HEK293 (cell line): Measurements from ENCODE around the gene FOXJ2.

Experiments
- BCL11A ChIP-seq: fragments of 450-650 bp; formaldehyde crosslinking; IDR thresholded peaks from 2 replicates; pipeline ENCODE4 v1.5.1; 2016; ENCODE audit warnings: low read depth, missing biosample characterization, missing genetic modification characterization
- GLIS2 ChIP-seq: fragments of 450-650 bp; formaldehyde crosslinking; IDR thresholded peaks from 2 replicates; pipeline ENCODE4 v1.5.1; 2016; ENCODE audit warnings: missing biosample characterization, missing genetic modification characterization
- HOXA7 ChIP-seq: sonication (generic); formaldehyde crosslinking; IDR thresholded peaks from 2 replicates; pipeline ENCODE4 v1.8.1; 2022; ENCODE audit warnings: missing genetic modification reagents, borderline replicate concordance
- HOXC10 ChIP-seq: sonication (generic); formaldehyde crosslinking; IDR thresholded peaks from 2 replicates; pipeline ENCODE4 v1.8.1; 2023; ENCODE audit warnings: mild to moderate bottlenecking, missing genetic modification reagents
- KLF16 ChIP-seq: fragments of 450-650 bp; formaldehyde crosslinking; IDR thresholded peaks from 2 replicates; pipeline ENCODE4 v1.5.1; 2017; ENCODE audit warnings: missing biosample characterization, missing genetic modification characterization
- MZF1 ChIP-seq: fragments of 450-650 bp; formaldehyde crosslinking; IDR thresholded peaks from 2 replicates; pipeline ENCODE4 v1.5.1; 2017; ENCODE audit warnings: missing biosample characterization, missing genetic modification characterization, borderline replicate concordance
- OVOL3 ChIP-seq: fragments of 450-650 bp; formaldehyde crosslinking; IDR thresholded peaks from 2 replicates; pipeline ENCODE4 v1.5.1; 2016; ENCODE audit warnings: missing biosample characterization, missing genetic modification characterization
- PRDM1 ChIP-seq: fragments of 450-650 bp; formaldehyde crosslinking; IDR thresholded peaks from 2 replicates; pipeline ENCODE4; 2016; ENCODE audit warnings: missing biosample characterization, missing genetic modification characterization
- SALL2 ChIP-seq: fragments of 450-650 bp; formaldehyde crosslinking; IDR thresholded peaks from 2 replicates; pipeline ENCODE4 v1.5.0; 2017; ENCODE audit warnings: missing biosample characterization, mild to moderate bottlenecking, missing genetic modification characterization, borderline replicate concordance
- ZBTB17 ChIP-seq: fragments of 450-650 bp; formaldehyde crosslinking; IDR thresholded peaks from 2 replicates; pipeline ENCODE4 v1.5.1; 2016; ENCODE audit warnings: missing biosample characterization, missing genetic modification characterization
- ZNF112 ChIP-seq: fragments of 450-650 bp; formaldehyde crosslinking; IDR thresholded peaks from 2 replicates; pipeline ENCODE4 v1.5.0; 2017; ENCODE audit warnings: missing biosample characterization, missing genetic modification characterization
- ZNF121 ChIP-seq: fragments of 450-650 bp; formaldehyde crosslinking; IDR thresholded peaks from 2 replicates; pipeline ENCODE4 v1.5.1; 2016; ENCODE audit warnings: missing biosample characterization, missing genetic modification characterization
- ZNF132 ChIP-seq: fragments of 450-650 bp; formaldehyde crosslinking; IDR thresholded peaks from 2 replicates; pipeline ENCODE4 v1.5.1; 2017; ENCODE audit warnings: missing biosample characterization, missing genetic modification characterization, borderline replicate concordance
- ZNF140 ChIP-seq: fragments of 450-650 bp; formaldehyde crosslinking; IDR thresholded peaks from 2 replicates; pipeline ENCODE4 v1.5.1; 2016; ENCODE audit warnings: missing biosample characterization, missing genetic modification characterization
- ZNF175 ChIP-seq: fragments of 450-650 bp; formaldehyde crosslinking; IDR thresholded peaks from 2 replicates; pipeline ENCODE4 v1.5.1; 2016; ENCODE audit warnings: missing biosample characterization, missing genetic modification characterization
- ZNF280D ChIP-seq: fragments of 450-650 bp; formaldehyde crosslinking; IDR thresholded peaks from 2 replicates; pipeline ENCODE4 v1.5.1; 2016; ENCODE audit warnings: missing biosample characterization, missing genetic modification characterization
- ZNF37A ChIP-seq: fragments of 450-650 bp; IDR thresholded peaks from 2 replicates; pipeline ENCODE4 v1.5.1; 2018; ENCODE audit warnings: missing biosample characterization, missing genetic modification characterization
- ZNF404 ChIP-seq: fragments of 450-650 bp; formaldehyde crosslinking; IDR thresholded peaks from 2 replicates; pipeline ENCODE4 v1.5.1; 2017; ENCODE audit warnings: missing biosample characterization, missing genetic modification characterization
- ZNF580 ChIP-seq: fragments of 450-650 bp; formaldehyde crosslinking; IDR thresholded peaks from 2 replicates; pipeline ENCODE4 v1.5.1; 2016; ENCODE audit warnings: missing biosample characterization, missing genetic modification characterization
- ZNF664 ChIP-seq: fragments of 450-650 bp; formaldehyde crosslinking; IDR thresholded peaks from 2 replicates; pipeline ENCODE4 v1.5.1; 2016; ENCODE audit warnings: missing biosample characterization, missing genetic modification characterization
- ZNF701 ChIP-seq: fragments of 450-650 bp; formaldehyde crosslinking; IDR thresholded peaks from 2 replicates; pipeline ENCODE4 v1.5.1; 2016; ENCODE audit warnings: missing biosample characterization, missing genetic modification characterization
- ZNF76 ChIP-seq: fragments of 450-650 bp; formaldehyde crosslinking; IDR thresholded peaks from 2 replicates; pipeline ENCODE4; 2016; ENCODE audit warnings: low read depth, missing biosample characterization, missing genetic modification characterization, borderline replicate concordance
- ZNF777 ChIP-seq: fragments of 450-650 bp; formaldehyde crosslinking; IDR thresholded peaks from 2 replicates; pipeline ENCODE4 v1.5.1; 2017; ENCODE audit warnings: missing biosample characterization, missing genetic modification characterization, borderline replicate concordance
- ZNF792 ChIP-seq: fragments of 450-650 bp; formaldehyde crosslinking; IDR thresholded peaks from 2 replicates; pipeline ENCODE4 v1.5.1; 2016; ENCODE audit warnings: missing biosample characterization, missing genetic modification characterization
- TF ChIP-seq, protein P1 (sequence below): fragments of 450-650 bp; IDR thresholded peaks from 2 replicates; pipeline ENCODE4 v1.5.1; 2018; ENCODE audit warnings: missing biosample characterization, missing genetic modification characterization
- TF ChIP-seq, protein P2 (sequence below): fragments of 450-650 bp; formaldehyde crosslinking; IDR thresholded peaks from 2 replicates; pipeline ENCODE4 v1.5.1; 2016; ENCODE audit warnings: missing biosample characterization, missing genetic modification characterization, borderline replicate concordance
- TF ChIP-seq, protein P3 (sequence below): fragments of 450-650 bp; formaldehyde crosslinking; IDR thresholded peaks from 2 replicates; pipeline ENCODE4 v1.5.1; 2016; ENCODE audit warnings: missing biosample characterization, missing genetic modification characterization
- TF ChIP-seq, protein P4 (sequence below): fragments of 450-650 bp; formaldehyde crosslinking; IDR thresholded peaks from 2 replicates; pipeline ENCODE4 v1.5.1; 2016; ENCODE audit warnings: missing biosample characterization, missing genetic modification characterization

FOXJ2 gene

GRCh38 chr12:8032242-8033152 is at the start of gene FOXJ2 (continued):
- TF ChIP-seq, protein P1, sequence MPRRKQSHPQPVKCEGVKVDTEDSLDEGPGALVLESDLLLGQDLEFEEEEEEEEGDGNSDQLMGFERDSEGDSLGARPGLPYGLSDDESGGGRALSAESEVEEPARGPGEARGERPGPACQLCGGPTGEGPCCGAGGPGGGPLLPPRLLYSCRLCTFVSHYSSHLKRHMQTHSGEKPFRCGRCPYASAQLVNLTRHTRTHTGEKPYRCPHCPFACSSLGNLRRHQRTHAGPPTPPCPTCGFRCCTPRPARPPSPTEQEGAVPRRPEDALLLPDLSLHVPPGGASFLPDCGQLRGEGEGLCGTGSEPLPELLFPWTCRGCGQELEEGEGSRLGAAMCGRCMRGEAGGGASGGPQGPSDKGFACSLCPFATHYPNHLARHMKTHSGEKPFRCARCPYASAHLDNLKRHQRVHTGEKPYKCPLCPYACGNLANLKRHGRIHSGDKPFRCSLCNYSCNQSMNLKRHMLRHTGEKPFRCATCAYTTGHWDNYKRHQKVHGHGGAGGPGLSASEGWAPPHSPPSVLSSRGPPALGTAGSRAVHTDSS (tag by site-specific recombination) = 0 out of 2 replicates have a peak, but pooled peaks have one; percentile 23
- no peak for TF ChIP-seq ZNF701 (tag by site-specific recombination)
- no peak for TF ChIP-seq ZNF580 (tag by site-specific recombination)
- TF ChIP-seq ZNF777 = 0 out of 2 replicates have a peak, but pooled peaks have one; percentile 63
- no peak for TF ChIP-seq ZNF140 (tag by site-specific recombination)
- no peak for TF ChIP-seq BCL11A
- peak; percentile 49; the same call in 1 of the 2 replicates for TF ChIP-seq KLF16
- TF ChIP-seq, protein P2, sequence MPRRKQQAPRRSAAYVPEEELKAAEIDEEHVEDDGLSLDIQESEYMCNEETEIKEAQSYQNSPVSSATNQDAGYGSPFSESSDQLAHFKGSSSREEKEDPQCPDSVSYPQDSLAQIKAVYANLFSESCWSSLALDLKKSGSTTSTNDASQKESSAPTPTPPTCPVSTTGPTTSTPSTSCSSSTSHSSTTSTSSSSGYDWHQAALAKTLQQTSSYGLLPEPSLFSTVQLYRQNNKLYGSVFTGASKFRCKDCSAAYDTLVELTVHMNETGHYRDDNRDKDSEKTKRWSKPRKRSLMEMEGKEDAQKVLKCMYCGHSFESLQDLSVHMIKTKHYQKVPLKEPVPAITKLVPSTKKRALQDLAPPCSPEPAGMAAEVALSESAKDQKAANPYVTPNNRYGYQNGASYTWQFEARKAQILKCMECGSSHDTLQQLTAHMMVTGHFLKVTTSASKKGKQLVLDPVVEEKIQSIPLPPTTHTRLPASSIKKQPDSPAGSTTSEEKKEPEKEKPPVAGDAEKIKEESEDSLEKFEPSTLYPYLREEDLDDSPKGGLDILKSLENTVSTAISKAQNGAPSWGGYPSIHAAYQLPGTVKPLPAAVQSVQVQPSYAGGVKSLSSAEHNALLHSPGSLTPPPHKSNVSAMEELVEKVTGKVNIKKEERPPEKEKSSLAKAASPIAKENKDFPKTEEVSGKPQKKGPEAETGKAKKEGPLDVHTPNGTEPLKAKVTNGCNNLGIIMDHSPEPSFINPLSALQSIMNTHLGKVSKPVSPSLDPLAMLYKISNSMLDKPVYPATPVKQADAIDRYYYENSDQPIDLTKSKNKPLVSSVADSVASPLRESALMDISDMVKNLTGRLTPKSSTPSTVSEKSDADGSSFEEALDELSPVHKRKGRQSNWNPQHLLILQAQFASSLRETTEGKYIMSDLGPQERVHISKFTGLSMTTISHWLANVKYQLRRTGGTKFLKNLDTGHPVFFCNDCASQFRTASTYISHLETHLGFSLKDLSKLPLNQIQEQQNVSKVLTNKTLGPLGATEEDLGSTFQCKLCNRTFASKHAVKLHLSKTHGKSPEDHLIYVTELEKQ (tag by site-specific recombination) = no peak
- TF ChIP-seq ZNF175 (tag by site-specific recombination) = no peak
- TF ChIP-seq HOXC10 (CRISPR knock-in tag) = no peak
- peak; percentile 81 for TF ChIP-seq GLIS2 (tag by site-specific recombination)
- TF ChIP-seq, protein P3, sequence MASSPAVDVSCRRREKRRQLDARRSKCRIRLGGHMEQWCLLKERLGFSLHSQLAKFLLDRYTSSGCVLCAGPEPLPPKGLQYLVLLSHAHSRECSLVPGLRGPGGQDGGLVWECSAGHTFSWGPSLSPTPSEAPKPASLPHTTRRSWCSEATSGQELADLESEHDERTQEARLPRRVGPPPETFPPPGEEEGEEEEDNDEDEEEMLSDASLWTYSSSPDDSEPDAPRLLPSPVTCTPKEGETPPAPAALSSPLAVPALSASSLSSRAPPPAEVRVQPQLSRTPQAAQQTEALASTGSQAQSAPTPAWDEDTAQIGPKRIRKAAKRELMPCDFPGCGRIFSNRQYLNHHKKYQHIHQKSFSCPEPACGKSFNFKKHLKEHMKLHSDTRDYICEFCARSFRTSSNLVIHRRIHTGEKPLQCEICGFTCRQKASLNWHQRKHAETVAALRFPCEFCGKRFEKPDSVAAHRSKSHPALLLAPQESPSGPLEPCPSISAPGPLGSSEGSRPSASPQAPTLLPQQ = no peak
- TF ChIP-seq MZF1 (tag by site-specific recombination) = no peak
- 0 out of 2 replicates have a peak, but pooled peaks have one; percentile 25 for TF ChIP-seq OVOL3 (tag by site-specific recombination)
- peak; percentile 90 for TF ChIP-seq ZNF121
- TF ChIP-seq ZNF792 (tag by site-specific recombination) = no peak
- TF ChIP-seq ZNF37A (tag by site-specific recombination) = no peak
- TF ChIP-seq ZNF404 (tag by site-specific recombination) = no peak
- no peak for TF ChIP-seq PRDM1
- TF ChIP-seq, protein P4, sequence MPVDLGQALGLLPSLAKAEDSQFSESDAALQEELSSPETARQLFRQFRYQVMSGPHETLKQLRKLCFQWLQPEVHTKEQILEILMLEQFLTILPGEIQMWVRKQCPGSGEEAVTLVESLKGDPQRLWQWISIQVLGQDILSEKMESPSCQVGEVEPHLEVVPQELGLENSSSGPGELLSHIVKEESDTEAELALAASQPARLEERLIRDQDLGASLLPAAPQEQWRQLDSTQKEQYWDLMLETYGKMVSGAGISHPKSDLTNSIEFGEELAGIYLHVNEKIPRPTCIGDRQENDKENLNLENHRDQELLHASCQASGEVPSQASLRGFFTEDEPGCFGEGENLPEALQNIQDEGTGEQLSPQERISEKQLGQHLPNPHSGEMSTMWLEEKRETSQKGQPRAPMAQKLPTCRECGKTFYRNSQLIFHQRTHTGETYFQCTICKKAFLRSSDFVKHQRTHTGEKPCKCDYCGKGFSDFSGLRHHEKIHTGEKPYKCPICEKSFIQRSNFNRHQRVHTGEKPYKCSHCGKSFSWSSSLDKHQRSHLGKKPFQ (tag by site-specific recombination) = no peak
- peak; percentile 80 for TF ChIP-seq ZNF76
- TF ChIP-seq ZNF132 = no peak
- no peak for TF ChIP-seq ZNF280D (tag by site-specific recombination)
- TF ChIP-seq SALL2 (tag by site-specific recombination) = no peak
- no peak for TF ChIP-seq ZBTB17 (tag by site-specific recombination)
- no peak for TF ChIP-seq ZNF112 (tag by site-specific recombination)
- TF ChIP-seq ZNF664 (tag by site-specific recombination) = no peak
- TF ChIP-seq HOXA7 (CRISPR knock-in tag) = no peak
